H1 (cell line): ENCODE data around the gene CNOT1. TPM values are rescaled to one million over a fixed set of nuclear protein-coding genes. Genes with fewer than 3 reads are reported as not detected.

Experiments
- BRCA1 ChIP-seq: IDR thresholded peaks from 2 replicates; pipeline ENCODE4 v1.6.1; 2012; ENCODE audit warnings: low read depth, low read length, improper control_type of control experiment
- CBX5 ChIP-seq: fragments of 300-800, 300-1000 bp; sonication (generic); IDR thresholded peaks from 2 replicates; pipeline ENCODE4 v1.7.1; 2016; ENCODE audit warnings: antibody characterized with exemption, low read length, low read depth
- KDM5A ChIP-seq: fragments of 200-600 bp; IDR thresholded peaks from 2 replicates; pipeline ENCODE4 v1.7.1; 2012; ENCODE audit warnings: mild to moderate bottlenecking, low read length, inconsistent platforms, mixed read lengths
- NANOG ChIP-seq: IDR thresholded peaks from 2 replicates; pipeline ENCODE4 v1.6.1; 2011; ENCODE audit warnings: low read length, low read depth, mild to moderate bottlenecking, inconsistent platforms; ENCODE audit not compliant: insufficient read depth, poor library complexity, severe bottlenecking
- SP4 ChIP-seq: IDR thresholded peaks from 2 replicates; pipeline ENCODE4 v1.6.1; 2012; ENCODE audit warnings: low read length, inconsistent platforms
- polyA plus RNA-seq, 7 experiments: library from polyadenylated mRNA; depleted of rRNA in 3 of 7; stranded (reverse) in 5 of 7; unstranded in 2 of 7; fragments of >200 nt in 5 of 7; fragments of 200-250 nt in 2 of 7; gene quantifications; 1 replicate in 5 of 7; 2 replicates in 1 of 7; 4 replicates in 1 of 7; pipeline versions ENCODE4 v1.2.1 to v1.2.3, GENCODE V29; 2011 to 2013; ENCODE audit warnings: missing spikeins in 2 of 7, mixed read lengths in 2 of 7
- total RNA-seq: library from RNA; stranded (reverse); fragmentation: NEBNext Ultra II Directional; extraction: Animal tissue kit (Norgen Biotek cat#: 25700); gene quantifications from 2 replicates; pipeline ENCODE4 v1.2.1, GENCODE V29; 2021
- TF ChIP-seq, protein P1 (sequence below): fragments of 300-600 bp; sonication (generic); IDR thresholded peaks from 2 replicates; pipeline ENCODE4 v1.7.1; 2012; ENCODE audit warnings: low read length, moderate library complexity, mild to moderate bottlenecking, inconsistent platforms; ENCODE audit not compliant: insufficient replicate concordance
- TF ChIP-seq, protein P2 (sequence below): IDR thresholded peaks from 2 replicates; pipeline ENCODE4 v1.6.1; 2012; ENCODE audit warnings: low read length, inconsistent platforms
- TF ChIP-seq, protein P3 (sequence below): IDR thresholded peaks from 2 replicates; pipeline ENCODE4 v1.6.1; 2011; ENCODE audit warnings: low read depth, mild to moderate bottlenecking, low read length; ENCODE audit not compliant: insufficient read depth

Gene CNOT1
- total and polyA plus RNA-seq, 2 of the 8 experiments (the other 6 are each of a cell fraction or from before 2014, with no cell fraction given), result 306 to 319 TPM

DNA sequence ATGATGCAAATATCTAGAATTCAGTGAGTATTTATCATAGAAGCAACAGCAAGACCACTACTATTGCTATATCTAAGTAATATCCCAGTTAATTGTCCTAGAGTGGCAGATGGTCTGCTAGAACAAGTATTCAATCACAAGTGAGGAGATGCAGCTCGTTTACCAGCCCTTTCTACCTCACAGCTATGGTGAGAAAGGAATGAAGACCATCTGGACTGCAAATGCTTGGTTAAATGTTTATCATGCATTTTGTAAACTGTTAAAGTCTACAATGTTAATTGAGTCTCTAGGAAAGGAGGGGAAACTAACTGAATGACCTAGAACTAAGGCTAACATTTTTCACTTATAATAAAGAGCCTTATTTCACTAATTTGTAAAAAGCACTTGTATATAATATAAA lies 52.5 kb downstream of the CNOT1 start (continued):
- TF ChIP-seq, protein P1, sequence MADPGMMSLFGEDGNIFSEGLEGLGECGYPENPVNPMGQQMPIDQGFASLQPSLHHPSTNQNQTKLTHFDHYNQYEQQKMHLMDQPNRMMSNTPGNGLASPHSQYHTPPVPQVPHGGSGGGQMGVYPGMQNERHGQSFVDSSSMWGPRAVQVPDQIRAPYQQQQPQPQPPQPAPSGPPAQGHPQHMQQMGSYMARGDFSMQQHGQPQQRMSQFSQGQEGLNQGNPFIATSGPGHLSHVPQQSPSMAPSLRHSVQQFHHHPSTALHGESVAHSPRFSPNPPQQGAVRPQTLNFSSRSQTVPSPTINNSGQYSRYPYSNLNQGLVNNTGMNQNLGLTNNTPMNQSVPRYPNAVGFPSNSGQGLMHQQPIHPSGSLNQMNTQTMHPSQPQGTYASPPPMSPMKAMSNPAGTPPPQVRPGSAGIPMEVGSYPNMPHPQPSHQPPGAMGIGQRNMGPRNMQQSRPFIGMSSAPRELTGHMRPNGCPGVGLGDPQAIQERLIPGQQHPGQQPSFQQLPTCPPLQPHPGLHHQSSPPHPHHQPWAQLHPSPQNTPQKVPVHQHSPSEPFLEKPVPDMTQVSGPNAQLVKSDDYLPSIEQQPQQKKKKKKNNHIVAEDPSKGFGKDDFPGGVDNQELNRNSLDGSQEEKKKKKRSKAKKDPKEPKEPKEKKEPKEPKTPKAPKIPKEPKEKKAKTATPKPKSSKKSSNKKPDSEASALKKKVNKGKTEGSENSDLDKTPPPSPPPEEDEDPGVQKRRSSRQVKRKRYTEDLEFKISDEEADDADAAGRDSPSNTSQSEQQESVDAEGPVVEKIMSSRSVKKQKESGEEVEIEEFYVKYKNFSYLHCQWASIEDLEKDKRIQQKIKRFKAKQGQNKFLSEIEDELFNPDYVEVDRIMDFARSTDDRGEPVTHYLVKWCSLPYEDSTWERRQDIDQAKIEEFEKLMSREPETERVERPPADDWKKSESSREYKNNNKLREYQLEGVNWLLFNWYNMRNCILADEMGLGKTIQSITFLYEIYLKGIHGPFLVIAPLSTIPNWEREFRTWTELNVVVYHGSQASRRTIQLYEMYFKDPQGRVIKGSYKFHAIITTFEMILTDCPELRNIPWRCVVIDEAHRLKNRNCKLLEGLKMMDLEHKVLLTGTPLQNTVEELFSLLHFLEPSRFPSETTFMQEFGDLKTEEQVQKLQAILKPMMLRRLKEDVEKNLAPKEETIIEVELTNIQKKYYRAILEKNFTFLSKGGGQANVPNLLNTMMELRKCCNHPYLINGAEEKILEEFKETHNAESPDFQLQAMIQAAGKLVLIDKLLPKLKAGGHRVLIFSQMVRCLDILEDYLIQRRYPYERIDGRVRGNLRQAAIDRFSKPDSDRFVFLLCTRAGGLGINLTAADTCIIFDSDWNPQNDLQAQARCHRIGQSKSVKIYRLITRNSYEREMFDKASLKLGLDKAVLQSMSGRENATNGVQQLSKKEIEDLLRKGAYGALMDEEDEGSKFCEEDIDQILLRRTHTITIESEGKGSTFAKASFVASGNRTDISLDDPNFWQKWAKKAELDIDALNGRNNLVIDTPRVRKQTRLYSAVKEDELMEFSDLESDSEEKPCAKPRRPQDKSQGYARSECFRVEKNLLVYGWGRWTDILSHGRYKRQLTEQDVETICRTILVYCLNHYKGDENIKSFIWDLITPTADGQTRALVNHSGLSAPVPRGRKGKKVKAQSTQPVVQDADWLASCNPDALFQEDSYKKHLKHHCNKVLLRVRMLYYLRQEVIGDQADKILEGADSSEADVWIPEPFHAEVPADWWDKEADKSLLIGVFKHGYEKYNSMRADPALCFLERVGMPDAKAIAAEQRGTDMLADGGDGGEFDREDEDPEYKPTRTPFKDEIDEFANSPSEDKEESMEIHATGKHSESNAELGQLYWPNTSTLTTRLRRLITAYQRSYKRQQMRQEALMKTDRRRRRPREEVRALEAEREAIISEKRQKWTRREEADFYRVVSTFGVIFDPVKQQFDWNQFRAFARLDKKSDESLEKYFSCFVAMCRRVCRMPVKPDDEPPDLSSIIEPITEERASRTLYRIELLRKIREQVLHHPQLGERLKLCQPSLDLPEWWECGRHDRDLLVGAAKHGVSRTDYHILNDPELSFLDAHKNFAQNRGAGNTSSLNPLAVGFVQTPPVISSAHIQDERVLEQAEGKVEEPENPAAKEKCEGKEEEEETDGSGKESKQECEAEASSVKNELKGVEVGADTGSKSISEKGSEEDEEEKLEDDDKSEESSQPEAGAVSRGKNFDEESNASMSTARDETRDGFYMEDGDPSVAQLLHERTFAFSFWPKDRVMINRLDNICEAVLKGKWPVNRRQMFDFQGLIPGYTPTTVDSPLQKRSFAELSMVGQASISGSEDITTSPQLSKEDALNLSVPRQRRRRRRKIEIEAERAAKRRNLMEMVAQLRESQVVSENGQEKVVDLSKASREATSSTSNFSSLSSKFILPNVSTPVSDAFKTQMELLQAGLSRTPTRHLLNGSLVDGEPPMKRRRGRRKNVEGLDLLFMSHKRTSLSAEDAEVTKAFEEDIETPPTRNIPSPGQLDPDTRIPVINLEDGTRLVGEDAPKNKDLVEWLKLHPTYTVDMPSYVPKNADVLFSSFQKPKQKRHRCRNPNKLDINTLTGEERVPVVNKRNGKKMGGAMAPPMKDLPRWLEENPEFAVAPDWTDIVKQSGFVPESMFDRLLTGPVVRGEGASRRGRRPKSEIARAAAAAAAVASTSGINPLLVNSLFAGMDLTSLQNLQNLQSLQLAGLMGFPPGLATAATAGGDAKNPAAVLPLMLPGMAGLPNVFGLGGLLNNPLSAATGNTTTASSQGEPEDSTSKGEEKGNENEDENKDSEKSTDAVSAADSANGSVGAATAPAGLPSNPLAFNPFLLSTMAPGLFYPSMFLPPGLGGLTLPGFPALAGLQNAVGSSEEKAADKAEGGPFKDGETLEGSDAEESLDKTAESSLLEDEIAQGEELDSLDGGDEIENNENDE, result no peak
- TF ChIP-seq BRCA1 (no peak), KDM5A (no peak), NANOG (no peak), SP4 (no peak), CBX5 (no peak)
- TF ChIP-seq, protein P2, sequence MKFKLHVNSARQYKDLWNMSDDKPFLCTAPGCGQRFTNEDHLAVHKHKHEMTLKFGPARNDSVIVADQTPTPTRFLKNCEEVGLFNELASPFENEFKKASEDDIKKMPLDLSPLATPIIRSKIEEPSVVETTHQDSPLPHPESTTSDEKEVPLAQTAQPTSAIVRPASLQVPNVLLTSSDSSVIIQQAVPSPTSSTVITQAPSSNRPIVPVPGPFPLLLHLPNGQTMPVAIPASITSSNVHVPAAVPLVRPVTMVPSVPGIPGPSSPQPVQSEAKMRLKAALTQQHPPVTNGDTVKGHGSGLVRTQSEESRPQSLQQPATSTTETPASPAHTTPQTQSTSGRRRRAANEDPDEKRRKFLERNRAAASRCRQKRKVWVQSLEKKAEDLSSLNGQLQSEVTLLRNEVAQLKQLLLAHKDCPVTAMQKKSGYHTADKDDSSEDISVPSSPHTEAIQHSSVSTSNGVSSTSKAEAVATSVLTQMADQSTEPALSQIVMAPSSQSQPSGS, result no peak
- TF ChIP-seq, protein P3, sequence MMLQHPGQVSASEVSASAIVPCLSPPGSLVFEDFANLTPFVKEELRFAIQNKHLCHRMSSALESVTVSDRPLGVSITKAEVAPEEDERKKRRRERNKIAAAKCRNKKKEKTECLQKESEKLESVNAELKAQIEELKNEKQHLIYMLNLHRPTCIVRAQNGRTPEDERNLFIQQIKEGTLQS, result no peak
- TF ChIP-seq, all 59 proteins: peak for 0
